GM23338 (cell line): Measurements from ENCODE around the gene ERMP1. TPM values are rescaled to one million over a fixed set of nuclear protein-coding genes. Genes with fewer than 3 reads are reported as not detected.

ENCODE experiments used
- ATAC-seq: fragments of 200-7000 bp; cut with Tn5 transposase; 3 replicates; pipeline ENCODE4 v1.9.1; 2020
- DNase-seq: peaks from one replicate; pipeline ENCODE4 v3.0.0-alpha.2; 2015; ENCODE audit warnings: low spot score
- H2AFZ ChIP-seq: fragments of 200-600 bp; sonication (generic); 2 replicates; pipeline ENCODE4 v1.8.0; 2016; ENCODE audit warnings: antibody characterized with exemption, mild to moderate bottlenecking, moderate library complexity
- H3F3A ChIP-seq: fragments of 200-600 bp; sonication (generic); replicated peaks from 2 replicates; pipeline ENCODE4 v1.8.0; 2017; ENCODE audit warnings: antibody characterized with exemption, mixed run types, low read depth
- H3K27ac ChIP-seq: fragments of 200-600 bp; sonication (generic); 2 replicates; pipeline ENCODE4 v1.6.1; 2016; ENCODE audit warnings: low read depth
- H3K27me3 ChIP-seq: fragments of 200-600 bp; sonication (generic); 2 replicates; pipeline ENCODE4 v1.8.0; 2016; ENCODE audit warnings: mild to moderate bottlenecking, mixed run types, moderate library complexity; ENCODE audit not compliant: insufficient read depth
- H3K36me3 ChIP-seq: fragments of 200-600 bp; sonication (generic); 2 replicates; pipeline ENCODE4 v1.8.0; 2016; ENCODE audit warnings: mild to moderate bottlenecking; ENCODE audit not compliant: insufficient read depth
- H3K4me1 ChIP-seq: fragments of 200-600 bp; sonication (generic); 2 replicates; pipeline ENCODE4 v1.8.0; 2016; ENCODE audit warnings: mild to moderate bottlenecking, moderate library complexity; ENCODE audit not compliant: insufficient read depth
- H3K4me2 ChIP-seq: fragments of 200-600 bp; sonication (generic); 2 replicates; pipeline ENCODE4 v1.7.1; 2017; ENCODE audit warnings: mixed run types
- H3K4me3 ChIP-seq: fragments of 200-600 bp; sonication (generic); 2 replicates; pipeline ENCODE4 v1.6.1; 2016; ENCODE audit warnings: mixed run types
- H3K79me2 ChIP-seq: fragments of 200-600 bp; sonication (generic); replicated peaks from 2 replicates; pipeline ENCODE4 v1.8.0; 2017; ENCODE audit warnings: mild to moderate bottlenecking; ENCODE audit not compliant: insufficient read depth
- H3K9me2 ChIP-seq: fragments of 200-600 bp; sonication (generic); 2 replicates; pipeline ENCODE4 v1.8.0; 2017; ENCODE audit not compliant: insufficient read depth
- H4K20me1 ChIP-seq: fragments of 200-600 bp; sonication (generic); replicated peaks from 2 replicates; pipeline ENCODE4 v1.8.0; 2017; ENCODE audit warnings: mild to moderate bottlenecking; ENCODE audit not compliant: insufficient read depth
- H3K27ac Mint-ChIP-seq: 2 replicates; pipeline ENCODE4 v1.8.0; 2020; ENCODE audit warnings: inconsistent platforms, mild to moderate bottlenecking, moderate library complexity, mixed read lengths
- H3K27me3 Mint-ChIP-seq: 3 replicates; pipeline ENCODE4 v1.8.0; 2022; ENCODE audit warnings: low read depth, mild to moderate bottlenecking, moderate library complexity, mixed read lengths, inconsistent platforms; ENCODE audit not compliant: insufficient read depth, poor library complexity
- H3K36me3 Mint-ChIP-seq: 3 replicates; pipeline ENCODE4 v1.8.0; 2021; ENCODE audit warnings: low read depth, mild to moderate bottlenecking, inconsistent platforms, moderate library complexity, mixed read lengths
- H3K4me1 Mint-ChIP-seq: 3 replicates; pipeline ENCODE4 v1.8.0; 2020; ENCODE audit warnings: mild to moderate bottlenecking, inconsistent platforms, mixed read lengths
- H3K4me3 Mint-ChIP-seq: 3 replicates; pipeline ENCODE4 v1.8.0; 2021; ENCODE audit warnings: moderate library complexity, mild to moderate bottlenecking, inconsistent platforms, mixed read lengths
- H3K9me3 Mint-ChIP-seq: 3 replicates; pipeline ENCODE4 v1.8.0; 2020; ENCODE audit warnings: moderate library complexity, mild to moderate bottlenecking, inconsistent platforms, mixed read lengths
- CREB1 ChIP-seq: fragments of 250-450 bp; sonication (Bioruptor Pico); IDR thresholded peaks from 2 replicates; pipeline ENCODE4 v1.5.0; 2020; ENCODE audit warnings: low read depth, mild to moderate bottlenecking, moderate library complexity
- CTCF ChIP-seq, 2 experiments: fragments of 200-600 bp in 1 of 2; sonication (generic) in 1 of 2; conservative IDR thresholded peaks; 2 replicates each; pipeline versions ENCODE4 v1.5.1 to v1.6.1; 2016 to 2017; ENCODE audit warnings: antibody characterized with exemption in 2 of 2, low read depth in 2 of 2, mild to moderate bottlenecking in 2 of 2, moderate library complexity in 1 of 2
- ETS1 ChIP-seq: IDR thresholded peaks from 2 replicates; pipeline ENCODE4 v1.6.1; 2016; ENCODE audit warnings: antibody characterized with exemption
- EZH2 ChIP-seq: fragments of 200-600 bp; sonication (generic); IDR thresholded peaks from one replicate; pipeline ENCODE4 v1.8.0; 2017; ENCODE audit warnings: antibody characterized with exemption, mild to moderate bottlenecking, low read depth; ENCODE audit not compliant: unreplicated experiment
- EZH2phosphoT487 ChIP-seq: fragments of 200-600 bp; sonication (generic); IDR thresholded peaks from one replicate; pipeline ENCODE4 v1.8.1; 2018; ENCODE audit warnings: antibody characterized with exemption; ENCODE audit not compliant: unreplicated experiment
- JUNB ChIP-seq: IDR thresholded peaks from one replicate; pipeline ENCODE4 v1.6.1; 2016; ENCODE audit warnings: antibody characterized with exemption; ENCODE audit not compliant: unreplicated experiment
- NANOG ChIP-seq: IDR thresholded peaks from 2 replicates; pipeline ENCODE4 v1.6.1; 2016; ENCODE audit warnings: antibody characterized with exemption, borderline replicate concordance
- POLR2AphosphoS5 ChIP-seq: IDR thresholded peaks from 2 replicates; pipeline ENCODE4 v1.6.1; 2016; ENCODE audit warnings: antibody characterized with exemption, low read depth
- REST ChIP-seq: IDR thresholded peaks from one replicate; pipeline ENCODE4 v1.6.1; 2018; ENCODE audit warnings: antibody characterized with exemption; ENCODE audit not compliant: unreplicated experiment
- STAT1 ChIP-seq: IDR thresholded peaks from one replicate; pipeline ENCODE4 v1.6.1; 2016; ENCODE audit warnings: antibody characterized with exemption; ENCODE audit not compliant: unreplicated experiment
- ZNF114 ChIP-seq: fragments of 250-450 bp; sonication (Bioruptor Pico); IDR thresholded peaks from 2 replicates; pipeline ENCODE4 v1.5.0; 2020; ENCODE audit warnings: mild to moderate bottlenecking, moderate library complexity
- ZNF331 ChIP-seq: fragments of 250-450 bp; sonication (Bioruptor Pico); IDR thresholded peaks from 2 replicates; pipeline ENCODE4 v1.5.0; 2020; ENCODE audit warnings: low read depth, mild to moderate bottlenecking, moderate library complexity
- ZNF462 ChIP-seq: fragments of 250-450 bp; sonication (Bioruptor Pico); IDR thresholded peaks from 2 replicates; pipeline ENCODE4 v1.5.0; 2020; ENCODE audit warnings: mild to moderate bottlenecking, moderate library complexity
- polyA plus RNA-seq: library from polyadenylated mRNA; unstranded; fragments of >200 nt; fragmentation: Nextera tagmentation; extraction: Ambion mirVana; gene quantifications from 2 replicates; pipeline ENCODE4 v1.2.1, GENCODE V29; 2016
- total RNA-seq: library from RNA; depleted of rRNA; stranded (reverse); fragments of >200 nt; shearing (Covaris generic); gene quantifications from 2 replicates; pipeline ENCODE4 v1.2.3, GENCODE V29; 2014

The ERMP1 gene
- total and polyA plus RNA-seq, 2 experiments from 2014 or later, result 5.3 to 23.4 TPM

- no peaks in the 10 kb centered on the region; the same call in 1 of the 2 replicates for H4K20me1 ChIP-seq
- no peak overlapping the region for H3K4me2 ChIP-seq
- Mint-ChIP-seq H3K27ac (no peak overlapping the region), H3K4me1 (no peaks in the 10 kb centered on the region), H3K36me3 (peaks cover 13% of the 10 kb centered on the region; the same call in 2 of the 3 replicates), H3K27me3 (no peaks in the 10 kb centered on the region), H3K4me3 (no peak overlapping the region), H3K9me3 (no peaks in the 10 kb centered on the region)
- no peak for DNase-seq
- TF ChIP-seq ZNF462 (CRISPR knock-in tag) (no peak), STAT1 (no peak), CTCF (conservative IDR thresholded peaks at IDR 0.05; ENCODE audit: low read depth in 2 of 2) (no peak), NANOG (no peak), ETS1 (no peak), EZH2 (no peak), ZNF114 (no peak), REST (no peak), ZNF331 (no peak), POLR2AphosphoS5 (no peak), JUNB (no peak), EZH2phosphoT487 (no peak), CREB1 (CRISPR knock-in tag) (no peak)
- H3K9me2 ChIP-seq, result no peaks in the 10 kb centered on the region
- H3K4me3 ChIP-seq, result no peak overlapping the region
- H3K27me3 ChIP-seq, result no peaks in the 10 kb centered on the region
- no peaks in the 10 kb centered on the region for H3K4me1 ChIP-seq
- H2AFZ ChIP-seq, result no peak overlapping the region
- no peaks in the 10 kb centered on the region for H3K36me3 ChIP-seq
- no peak overlapping the region for H3K27ac ChIP-seq
- H3F3A ChIP-seq, result no peaks in the 10 kb centered on the region
- ATAC-seq, result no peak
- no peaks in the 10 kb centered on the region for H3K79me2 ChIP-seq
Observed at GRCh38 chr9:5735072-5735471, 97.8 kb downstream of the ERMP1 start.
